Stimulated activated CD8-positive, alpha-beta memory T cell treated with anti-CD3 and anti-CD28 coated beads, Interleukin-2, amount 100 ng/mL, for 48 hours (primary cell): ENCODE measurements around the gene CMTM8.
"Not testable (repeated sequence)": the region's sequence is repeated elsewhere in the genome, so short reads cannot be mapped to it uniquely, and the experiment has no call there.

ENCODE experiments used
- DNase-seq, 2 donors: peaks; one replicate each; pipeline ENCODE4 v3.0.0-alpha.2; 2020; ENCODE audit warnings: low read depth in 2 of 2

CMTM8 gene

DNA sequence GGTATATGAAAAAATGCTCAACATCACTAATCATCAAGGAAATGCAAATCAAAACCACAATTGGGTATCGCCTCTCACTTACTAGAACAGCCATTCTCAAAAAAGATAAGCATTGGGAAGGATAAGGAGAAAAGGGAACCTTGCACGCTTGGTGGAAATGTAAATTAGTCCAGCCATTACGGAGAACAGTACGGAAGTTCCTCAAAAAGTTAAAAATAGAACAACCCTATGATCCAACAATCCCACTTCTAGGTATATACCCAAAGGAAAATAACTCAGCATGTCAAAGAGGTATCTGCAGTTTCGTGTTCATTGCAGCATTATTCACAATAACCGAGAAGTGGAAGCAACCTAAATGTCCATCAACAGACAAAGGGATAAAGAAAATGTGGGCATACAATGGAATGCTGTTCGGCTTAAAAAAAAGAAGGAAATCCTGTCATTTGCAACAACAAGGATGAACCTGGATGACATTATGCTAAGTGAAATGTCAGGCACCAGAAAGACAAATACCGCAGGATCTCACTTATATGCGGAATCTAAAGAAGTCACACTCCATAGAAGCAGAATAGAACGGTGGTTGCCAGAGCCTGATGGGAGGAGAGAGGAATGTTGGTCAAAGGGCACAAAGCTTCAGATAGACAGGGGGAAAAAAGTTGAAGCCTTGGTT lies 141.5 kb downstream of the CMTM8 start:
- no peak for DNase-seq

DNA sequence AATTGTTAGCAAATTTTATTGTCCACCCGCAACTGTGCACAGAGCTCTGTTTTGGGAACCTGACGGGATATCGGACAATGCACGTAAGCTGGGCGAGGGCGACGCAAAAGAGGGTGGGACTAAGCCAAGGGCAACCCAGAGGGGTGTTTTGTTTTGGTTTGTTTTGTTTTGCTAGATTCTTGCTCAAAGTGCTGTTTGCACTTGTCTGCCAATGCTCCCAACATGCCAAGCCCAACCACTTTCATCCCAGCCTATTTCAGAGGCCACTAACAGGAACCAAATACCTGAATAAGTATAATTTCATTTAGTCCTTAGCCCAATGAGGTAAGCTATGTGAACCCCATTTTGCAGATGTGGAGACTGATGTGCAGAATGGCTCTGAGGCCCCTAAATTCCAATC lies 143.4 kb downstream of the CMTM8 start:
- DNase-seq, result no peak

GRCh38 chr3:32383136-32383711 lies 144.7 kb downstream of the CMTM8 start:
- no peak for DNase-seq

DNA sequence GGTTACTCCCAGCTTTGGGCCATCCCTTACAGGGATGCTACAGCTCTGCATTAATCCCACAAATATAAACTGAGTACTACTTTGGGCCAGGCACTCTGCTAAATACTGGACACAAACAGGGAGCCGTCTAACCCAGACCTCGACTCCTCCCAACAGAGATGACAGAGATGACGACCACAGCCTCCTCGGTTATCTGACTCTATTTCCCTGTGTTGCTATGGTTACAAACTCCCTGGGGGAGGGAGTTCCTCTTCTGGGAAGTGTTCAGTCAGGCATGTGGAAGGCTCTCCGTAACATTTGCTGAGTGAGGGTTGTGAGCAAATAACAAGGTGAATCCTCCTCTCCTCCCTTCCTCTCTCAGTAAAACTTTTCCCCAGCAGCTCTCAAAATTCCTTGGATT lies 146.5 kb downstream of the CMTM8 start:
- no peak for DNase-seq

- DNase-seq, result no peak
Measured at GRCh38 chr3:32387512-32387911, 149.0 kb downstream of the CMTM8 start.

- DNase-seq, result not testable (repeated sequence)
Measured at GRCh38 chr3:32389577-32389976, 151.1 kb downstream of the CMTM8 start.

DNA sequence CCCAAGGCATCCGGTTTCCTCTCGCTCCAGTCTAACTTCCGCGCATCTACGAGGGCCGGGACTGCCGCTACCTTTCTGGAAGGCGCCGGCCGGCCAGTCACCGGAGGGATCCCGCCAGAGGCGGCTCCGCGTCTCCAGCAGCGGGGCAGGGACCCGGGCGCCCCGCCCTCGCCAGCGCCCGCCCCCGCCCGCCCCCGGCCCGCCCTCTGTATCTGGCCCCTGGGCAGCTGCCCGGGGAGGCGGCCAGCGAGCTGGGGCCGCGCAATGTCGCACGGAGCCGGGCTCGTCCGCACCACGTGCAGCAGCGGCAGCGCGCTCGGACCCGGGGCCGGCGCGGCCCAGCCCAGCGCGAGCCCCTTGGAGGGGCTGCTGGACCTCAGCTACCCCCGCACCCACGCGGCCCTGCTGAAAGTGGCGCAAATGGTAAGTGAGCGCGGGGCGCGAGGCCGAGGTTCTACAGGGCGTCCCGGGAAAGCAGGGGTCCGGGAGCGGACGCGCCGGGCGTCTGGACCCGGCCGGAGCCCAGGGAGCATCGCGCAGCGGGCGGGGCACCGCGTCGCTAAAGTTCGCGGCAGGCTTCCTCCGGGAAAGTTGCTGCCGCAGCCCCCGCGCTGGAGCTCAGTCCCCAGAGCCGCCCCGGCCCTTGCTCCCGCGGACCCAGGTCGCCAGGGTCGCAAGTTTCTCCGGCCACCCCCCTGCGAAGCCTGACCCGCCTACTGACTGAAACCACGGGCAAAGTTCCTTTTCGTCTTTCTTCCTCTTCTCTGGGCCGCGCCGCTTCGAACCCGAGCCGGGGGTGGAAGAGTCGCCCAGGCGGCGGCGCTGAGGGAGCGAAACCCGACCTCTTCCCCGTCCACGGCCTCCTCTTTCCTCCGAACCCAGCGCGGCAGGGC lies 153.4 kb downstream of the CMTM8 start, which contains the start of gene CMTM7:
CMTM7 (plus strand) TSS at position 211 of the 893 bp plus-strand sequence; CDS start at position 265, 54 bp downstream.
- DNase-seq, result peak; percentile 34 to 43

GRCh38 chr3:32392536-32393302 lies 154.2 kb downstream of the CMTM8 start:
- no peak for DNase-seq

DNA sequence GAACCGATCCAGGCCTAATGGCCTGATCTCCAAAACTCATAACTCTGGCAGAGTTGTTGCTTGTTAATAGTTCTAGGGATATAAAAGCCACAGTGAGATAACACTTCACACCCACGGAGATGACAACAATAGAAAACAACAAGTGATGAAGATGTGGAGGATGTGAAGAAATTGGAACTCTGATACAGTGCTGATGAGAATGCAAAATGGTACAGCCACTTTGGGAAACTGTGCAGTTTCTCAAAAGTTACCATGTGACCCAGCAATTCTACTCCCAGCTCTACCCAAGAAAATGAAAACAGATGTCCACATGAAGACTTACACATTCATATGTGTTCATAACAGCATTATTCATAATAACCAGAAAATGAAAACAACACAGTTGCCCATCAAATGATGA lies 157.0 kb downstream of the CMTM8 start:
- DNase-seq, result no peak

- DNase-seq, result no peak
Measured at GRCh38 chr3:32397941-32398340, 159.5 kb downstream of the CMTM8 start.

DNA sequence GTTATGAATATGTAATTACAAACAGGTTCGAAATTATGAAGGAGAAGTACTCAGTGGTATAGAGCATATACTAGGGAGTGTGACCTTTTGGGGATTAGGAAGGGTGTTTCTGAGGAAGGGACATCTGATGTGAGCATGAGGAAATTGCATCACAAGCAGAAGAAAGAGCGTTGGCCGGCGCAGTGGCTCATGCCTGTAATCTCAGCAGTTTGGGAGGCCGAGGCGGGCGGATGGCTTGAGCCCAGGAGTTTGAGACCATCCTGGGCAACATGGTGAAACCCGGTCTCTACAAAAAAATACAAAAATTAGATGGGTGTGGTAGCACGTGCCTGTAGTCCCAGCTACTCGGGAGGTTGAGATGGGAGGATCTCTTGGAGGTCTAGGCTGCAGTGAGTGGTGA lies 160.1 kb downstream of the CMTM8 start:
- DNase-seq, result no peak

GRCh38 chr3:32399030-32399620 lies 160.6 kb downstream of the CMTM8 start:
- no peak for DNase-seq

DNA sequence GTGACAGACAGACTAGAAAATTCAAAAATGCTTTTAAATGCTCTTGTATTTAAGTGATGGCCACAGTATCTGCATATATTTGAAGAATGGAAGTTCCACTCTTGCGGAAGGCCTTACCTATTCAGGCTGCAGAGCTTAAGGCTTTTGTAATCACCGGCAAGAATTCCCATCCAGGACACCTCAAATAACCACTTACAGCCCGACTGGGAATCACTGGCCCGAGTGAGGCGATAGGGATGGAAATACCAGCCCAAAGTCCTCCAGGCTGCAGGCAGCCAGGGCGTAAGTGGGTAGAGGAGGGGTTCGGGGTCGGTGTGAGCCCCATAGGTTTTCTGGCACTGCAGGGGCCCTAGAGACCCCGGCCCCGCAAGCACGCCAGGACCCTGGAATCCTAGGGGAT lies 162.6 kb downstream of the CMTM8 start:
- DNase-seq, result no peak

DNA sequence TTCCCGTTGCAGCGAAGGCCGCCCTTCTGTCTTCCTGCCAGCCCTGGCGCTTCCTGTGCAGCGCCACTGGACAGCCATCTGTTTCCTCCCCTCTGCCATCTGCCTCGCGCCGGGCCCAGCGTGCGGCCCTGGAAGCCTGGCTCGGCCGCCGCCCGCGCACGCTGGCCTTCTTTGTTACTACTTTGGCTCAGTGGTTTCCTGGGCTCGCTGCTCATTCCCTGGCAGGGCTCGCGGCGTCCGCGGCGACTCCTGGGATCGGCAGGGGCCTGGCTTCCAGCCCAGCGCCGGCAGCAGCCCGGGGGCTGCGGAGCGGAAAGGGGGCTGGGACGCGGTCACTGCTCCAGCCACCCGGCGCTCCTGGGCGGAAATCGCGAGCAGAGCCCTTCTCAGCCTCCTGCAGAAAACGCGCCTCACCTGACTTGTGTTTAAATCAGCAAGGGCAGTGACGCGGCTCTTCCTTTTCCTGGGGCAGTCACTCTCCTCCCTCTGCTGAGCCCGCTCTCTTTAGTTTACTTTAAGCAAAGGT lies 163.1 kb downstream of the CMTM8 start:
- DNase-seq, result peak; percentile 35 to 37

GRCh38 chr3:32403663-32404062 lies 165.2 kb downstream of the CMTM8 start:
- no peak for DNase-seq

GRCh38 chr3:32404714-32405113 lies 166.2 kb downstream of the CMTM8 start:
- DNase-seq, result no peak

GRCh38 chr3:32405155-32405554 lies 166.7 kb downstream of the CMTM8 start:
- no peak for DNase-seq

GRCh38 chr3:32405711-32406323 lies 167.3 kb downstream of the CMTM8 start:
- no peak for DNase-seq

DNA sequence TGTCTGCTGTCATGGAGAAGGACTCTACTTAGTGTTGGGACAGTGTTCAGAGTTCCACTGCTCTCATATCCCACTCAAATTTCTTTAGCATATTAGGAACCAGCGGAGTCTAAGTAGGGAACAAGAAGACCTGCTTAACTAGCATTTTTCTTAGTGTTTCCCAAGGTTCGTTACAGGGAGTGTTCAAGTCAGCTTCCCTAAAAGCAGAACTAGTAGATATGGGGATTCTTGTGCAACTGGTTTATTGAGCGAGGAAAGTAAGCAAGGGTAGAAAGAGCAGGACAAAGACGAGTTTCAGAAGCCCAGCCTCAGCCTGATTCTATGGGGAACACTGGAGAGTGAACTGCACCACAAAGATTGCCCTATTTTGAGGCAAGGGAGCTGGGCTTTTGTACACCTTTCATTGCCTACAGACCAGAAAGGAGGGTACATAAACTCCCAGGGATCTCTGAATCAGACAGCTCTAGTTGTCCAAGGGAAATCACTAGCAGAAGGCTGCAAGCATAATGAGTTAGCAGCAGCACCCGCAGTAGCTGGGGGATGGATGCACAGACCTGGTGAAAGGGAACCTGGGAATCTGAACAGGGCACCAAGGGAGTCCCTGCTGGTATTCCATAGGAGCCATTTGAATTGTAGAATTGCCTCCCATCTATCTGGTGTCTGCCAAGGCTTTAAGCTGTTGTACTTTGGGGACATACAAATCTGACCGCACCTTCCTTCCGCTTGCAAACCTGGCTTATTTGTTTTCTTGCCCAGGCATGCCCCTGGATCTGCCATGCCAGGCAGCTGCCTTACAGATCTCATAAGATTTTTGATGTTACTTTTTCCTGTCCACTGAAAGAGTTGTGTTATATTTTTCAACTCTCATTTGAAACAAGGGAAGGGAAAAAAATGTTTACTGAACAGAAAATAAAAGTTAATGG lies 168.3 kb downstream of the CMTM8 start:
- no peak for DNase-seq
